Measurements from ENCODE around the gene CNKSR2.

GRCh38 chrX:21699136-21699535 is 324.9 kb downstream of the CNKSR2 start:
- TF ChIP-seq CTCF (conservative IDR thresholded peaks at IDR 0.05 in 1 of 2, IDR thresholded peaks at IDR 0.05 in 1 of 2; ENCODE audit: extremely low read depth in 1 of 2, insufficient read depth in 1 of 2, low read depth in 1 of 2, low read length in 2 of 2) (no peak), EZH2 (IDR thresholded peaks at IDR 0.05; ENCODE audit: borderline replicate concordance, low read length) (no peak)

All from mammary epithelial cell (primary cell).